Erythroblast (primary cell): ENCODE data around the gene BLTP3A.

Experiments
- GATA1 ChIP-seq: IDR thresholded peaks from 2 replicates; pipeline ENCODE4 v1.6.1; 2011; ENCODE audit warnings: low read depth, mild to moderate bottlenecking, control low read depth, low read length, moderate library complexity
- POLR2A ChIP-seq: IDR thresholded peaks from 2 replicates; pipeline ENCODE4 v1.6.1; 2011; ENCODE audit warnings: mild to moderate bottlenecking, low read length

DNA sequence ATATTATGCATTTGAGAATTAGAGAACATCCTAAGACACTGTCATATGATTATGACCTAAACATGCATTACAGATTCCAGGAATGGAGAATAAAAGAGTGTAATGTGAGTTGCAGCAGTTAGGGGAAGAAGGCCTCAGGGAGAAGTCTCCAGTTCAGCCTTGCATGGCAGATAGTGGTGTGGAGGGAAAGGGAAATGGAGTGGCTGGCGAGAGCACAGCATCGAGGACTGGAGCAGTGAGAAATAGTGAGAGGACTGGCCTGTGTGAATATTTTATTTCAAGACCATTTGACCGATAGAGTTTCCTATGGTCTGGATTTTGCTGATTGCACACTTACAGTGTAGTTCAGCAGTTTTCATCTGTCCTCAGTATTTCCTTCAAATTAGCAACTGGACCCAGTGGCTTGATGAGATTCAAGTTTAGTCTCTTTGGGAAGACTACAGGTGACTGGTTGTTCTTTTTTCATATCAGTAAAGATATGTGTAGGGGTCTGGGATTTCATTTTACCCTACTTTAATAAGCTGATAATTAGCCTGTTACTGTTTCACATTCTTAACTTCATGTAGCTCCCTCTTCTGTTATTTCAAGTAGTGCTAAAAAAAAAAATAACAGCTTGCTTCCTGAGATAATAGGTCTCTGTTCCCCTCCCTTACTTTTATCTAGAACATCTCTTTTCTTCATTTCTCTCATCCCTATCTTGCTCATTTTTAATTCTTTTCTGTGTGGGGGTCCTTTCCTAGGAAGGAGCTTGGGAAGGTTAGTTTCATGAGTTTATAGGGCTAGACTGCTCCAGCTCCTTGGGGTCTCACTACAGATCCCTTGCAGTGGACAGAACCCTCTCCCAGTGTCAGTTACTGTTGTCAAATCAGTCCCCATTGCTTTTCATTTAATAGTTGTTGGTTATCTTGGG, 27.9 kb downstream of the BLTP3A start:
- TF ChIP-seq POLR2A (no peak), GATA1 (no peak)
